Activated effector memory CD4-positive, alpha-beta T cell treated with anti-CD3 and anti-CD28 coated beads, Interleukin-2, amount 50 U/mL, for 16 hours (primary cell): Measurements from ENCODE around the gene SNAPC4.

Source experiments
- DNase-seq: peaks from one replicate; pipeline ENCODE4 v3.0.0-alpha.2; 2020

SNAPC4 gene, protein sequence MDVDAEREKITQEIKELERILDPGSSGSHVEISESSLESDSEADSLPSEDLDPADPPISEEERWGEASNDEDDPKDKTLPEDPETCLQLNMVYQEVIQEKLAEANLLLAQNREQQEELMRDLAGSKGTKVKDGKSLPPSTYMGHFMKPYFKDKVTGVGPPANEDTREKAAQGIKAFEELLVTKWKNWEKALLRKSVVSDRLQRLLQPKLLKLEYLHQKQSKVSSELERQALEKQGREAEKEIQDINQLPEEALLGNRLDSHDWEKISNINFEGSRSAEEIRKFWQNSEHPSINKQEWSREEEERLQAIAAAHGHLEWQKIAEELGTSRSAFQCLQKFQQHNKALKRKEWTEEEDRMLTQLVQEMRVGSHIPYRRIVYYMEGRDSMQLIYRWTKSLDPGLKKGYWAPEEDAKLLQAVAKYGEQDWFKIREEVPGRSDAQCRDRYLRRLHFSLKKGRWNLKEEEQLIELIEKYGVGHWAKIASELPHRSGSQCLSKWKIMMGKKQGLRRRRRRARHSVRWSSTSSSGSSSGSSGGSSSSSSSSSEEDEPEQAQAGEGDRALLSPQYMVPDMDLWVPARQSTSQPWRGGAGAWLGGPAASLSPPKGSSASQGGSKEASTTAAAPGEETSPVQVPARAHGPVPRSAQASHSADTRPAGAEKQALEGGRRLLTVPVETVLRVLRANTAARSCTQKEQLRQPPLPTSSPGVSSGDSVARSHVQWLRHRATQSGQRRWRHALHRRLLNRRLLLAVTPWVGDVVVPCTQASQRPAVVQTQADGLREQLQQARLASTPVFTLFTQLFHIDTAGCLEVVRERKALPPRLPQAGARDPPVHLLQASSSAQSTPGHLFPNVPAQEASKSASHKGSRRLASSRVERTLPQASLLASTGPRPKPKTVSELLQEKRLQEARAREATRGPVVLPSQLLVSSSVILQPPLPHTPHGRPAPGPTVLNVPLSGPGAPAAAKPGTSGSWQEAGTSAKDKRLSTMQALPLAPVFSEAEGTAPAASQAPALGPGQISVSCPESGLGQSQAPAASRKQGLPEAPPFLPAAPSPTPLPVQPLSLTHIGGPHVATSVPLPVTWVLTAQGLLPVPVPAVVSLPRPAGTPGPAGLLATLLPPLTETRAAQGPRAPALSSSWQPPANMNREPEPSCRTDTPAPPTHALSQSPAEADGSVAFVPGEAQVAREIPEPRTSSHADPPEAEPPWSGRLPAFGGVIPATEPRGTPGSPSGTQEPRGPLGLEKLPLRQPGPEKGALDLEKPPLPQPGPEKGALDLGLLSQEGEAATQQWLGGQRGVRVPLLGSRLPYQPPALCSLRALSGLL (N-terminal part only)

DNA sequence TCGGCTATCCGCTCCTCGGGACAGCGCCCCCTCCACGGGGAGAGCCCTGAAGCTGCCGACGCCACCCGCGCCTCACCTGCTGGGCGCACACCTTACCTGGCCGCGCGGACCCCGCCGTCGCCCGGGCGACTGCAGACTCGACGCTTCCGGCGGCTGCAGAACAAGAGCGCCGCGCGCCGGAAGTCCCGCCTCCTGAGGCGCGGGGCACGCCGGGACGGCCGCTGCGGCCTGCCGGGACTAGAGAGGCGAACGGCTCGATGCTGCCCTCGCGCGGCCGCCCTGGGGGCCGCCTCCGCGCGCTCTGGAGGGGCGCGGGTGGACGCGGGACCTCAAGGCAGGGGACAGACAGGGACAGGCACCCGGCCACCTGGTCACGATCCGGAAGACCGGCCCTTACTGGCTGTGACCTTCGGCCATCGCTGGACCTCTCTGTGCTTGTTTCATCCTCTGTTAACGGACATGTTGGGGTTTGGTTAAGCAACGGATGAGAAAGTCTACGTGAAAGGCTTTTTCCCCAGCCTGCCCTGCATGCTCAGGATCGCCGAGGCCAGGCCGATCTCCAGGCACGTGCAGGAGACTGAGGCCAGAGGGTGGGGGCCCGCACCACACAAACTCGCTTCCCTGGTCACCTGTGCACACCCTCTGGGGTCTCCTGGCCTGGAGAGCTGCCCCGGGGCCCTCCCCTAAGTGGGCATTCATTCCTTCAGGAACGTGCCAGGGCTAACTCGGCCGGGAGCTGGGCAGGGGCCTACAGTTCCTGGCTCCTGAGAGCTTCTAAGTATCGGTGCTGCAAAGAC, at the start of gene SNAPC4:
Gene SNAPC4, minus strand, starts transcription at position 133 of the 797 bp plus-strand sequence. CDS start 1,742 bp downstream, outside the sequence.
- DNase-seq = peak; percentile 95

DNA sequence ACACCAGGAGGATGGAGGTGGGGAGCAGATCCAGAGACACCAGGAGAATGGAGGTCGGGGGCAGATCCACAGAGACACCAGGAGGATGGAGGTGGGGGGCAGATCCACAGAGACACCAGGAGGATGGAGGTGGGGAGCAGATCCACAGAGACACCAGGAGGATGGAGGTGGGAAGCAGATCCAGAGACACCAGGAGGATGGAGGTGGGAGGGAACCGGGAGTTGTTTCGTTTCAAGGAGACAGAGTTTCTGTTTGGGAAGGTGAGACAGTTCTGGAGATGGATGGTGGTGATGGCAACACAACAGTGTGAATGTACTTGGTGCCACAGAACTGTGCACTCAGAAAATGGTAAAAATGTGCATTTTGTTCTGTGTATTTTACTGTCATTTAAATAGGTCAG, 48.7 kb upstream of the SNAPC4 start:
- no peak for DNase-seq

DNA sequence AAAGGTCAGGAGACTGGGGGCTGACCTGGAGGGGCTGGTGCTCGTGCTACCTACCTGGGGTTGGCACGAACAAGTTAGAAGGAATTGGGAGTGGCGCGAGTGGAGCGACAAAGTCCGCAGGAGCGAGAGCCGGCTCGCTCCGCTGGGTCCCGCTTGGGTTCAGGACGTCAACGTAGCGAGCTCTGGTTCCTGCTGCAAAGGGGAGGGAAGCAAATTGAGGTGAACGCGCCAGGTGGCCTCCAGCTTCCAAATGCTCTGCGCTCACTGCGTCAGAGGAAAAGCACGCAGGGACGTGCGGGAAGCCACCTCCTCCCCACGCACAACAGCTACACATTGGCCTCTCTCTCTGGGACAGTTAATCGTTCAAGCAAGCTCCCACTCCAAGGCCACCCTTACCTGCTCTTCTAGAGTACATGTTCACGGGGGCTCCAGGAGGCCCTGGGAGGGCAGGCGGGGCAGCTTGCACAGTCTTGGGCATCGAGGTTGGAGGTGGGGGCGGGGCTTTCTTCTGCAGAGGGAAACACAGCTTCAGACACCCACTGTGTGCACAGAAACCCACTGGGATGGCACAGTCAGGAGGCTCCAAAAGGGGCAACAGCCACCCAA, 47.3 kb upstream of the SNAPC4 start:
- DNase-seq = no peak

DNA sequence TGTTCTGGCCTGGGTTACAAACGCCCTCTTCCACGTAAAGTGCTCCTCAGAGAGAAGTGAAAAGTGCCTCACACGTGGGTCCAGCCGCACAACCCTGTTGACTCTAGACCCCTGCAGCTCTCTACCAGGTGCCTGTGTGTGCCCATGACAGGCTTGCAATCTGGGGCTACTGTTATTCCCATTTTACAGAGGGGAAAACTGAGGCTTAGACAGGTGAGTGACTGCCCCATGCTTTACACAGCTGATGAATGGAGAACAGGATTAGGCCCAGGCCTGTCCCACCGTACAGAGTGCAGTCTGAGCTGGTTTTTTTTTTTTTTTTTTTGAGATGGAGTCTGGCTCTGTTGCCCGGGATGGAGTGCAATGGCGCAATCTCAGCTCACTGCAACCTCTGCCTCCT, 45.8 kb upstream of the SNAPC4 start:
- DNase-seq = no peak

DNA sequence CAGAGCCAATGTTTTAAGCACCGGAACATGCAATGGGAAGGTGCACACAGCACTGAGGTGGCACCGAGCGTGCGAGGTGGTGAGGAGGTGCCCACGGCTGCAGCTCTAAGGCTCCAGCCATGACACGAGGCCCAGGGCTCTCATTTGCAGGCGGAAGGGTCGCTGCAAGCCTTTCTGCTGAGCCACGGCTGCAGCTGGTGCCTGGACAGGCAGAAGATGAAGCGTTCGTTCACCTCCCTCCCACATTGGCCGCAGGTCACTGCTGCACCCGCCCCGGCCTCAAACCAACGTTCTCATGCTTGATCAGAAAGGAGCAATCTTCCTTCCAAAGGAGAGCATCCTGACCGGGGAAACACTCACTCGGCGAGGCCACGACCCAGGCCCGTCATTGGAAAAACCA, 44.1 kb upstream of the SNAPC4 start:
- DNase-seq = no peak

DNA sequence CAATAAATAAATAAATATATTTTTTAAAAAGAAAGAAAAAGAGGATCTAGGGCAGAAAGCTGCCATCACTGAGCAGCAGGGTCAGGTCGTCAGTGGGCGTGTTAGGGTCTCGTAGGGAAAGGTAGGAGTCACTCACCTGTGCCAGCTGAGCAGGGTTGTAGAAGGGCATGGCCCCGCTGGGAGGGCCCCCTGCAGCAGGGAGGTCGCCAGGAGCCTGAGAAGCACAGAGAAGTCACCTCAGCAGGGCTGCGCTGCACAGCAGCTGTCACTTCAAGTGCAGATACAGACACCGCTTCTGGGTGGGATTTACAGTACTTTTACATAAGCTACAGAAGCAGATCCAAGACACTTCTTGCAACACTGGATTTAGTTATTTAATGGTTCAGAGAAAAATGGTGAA, 43.7 kb upstream of the SNAPC4 start:
- no peak for DNase-seq

DNA sequence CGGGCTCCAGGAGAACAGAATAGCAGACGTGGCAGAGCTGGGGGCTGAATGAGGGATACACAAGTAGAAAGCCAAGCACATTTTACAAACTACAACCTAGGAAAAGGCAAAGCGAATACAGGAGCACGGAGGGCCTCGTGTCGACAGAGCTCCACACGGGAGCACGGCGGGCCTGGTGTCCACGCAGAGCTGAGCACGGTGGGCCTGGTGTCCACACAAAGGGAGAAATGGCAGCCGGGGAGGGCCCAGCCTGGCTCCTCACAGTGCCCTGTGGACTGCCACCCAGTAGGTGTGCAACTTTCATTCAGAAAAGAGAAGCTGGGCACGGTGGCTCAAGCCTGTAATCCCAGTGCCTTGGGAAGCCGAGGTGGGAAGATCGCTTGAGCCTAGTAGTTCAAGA, 43.1 kb upstream of the SNAPC4 start:
- no peak for DNase-seq

DNA sequence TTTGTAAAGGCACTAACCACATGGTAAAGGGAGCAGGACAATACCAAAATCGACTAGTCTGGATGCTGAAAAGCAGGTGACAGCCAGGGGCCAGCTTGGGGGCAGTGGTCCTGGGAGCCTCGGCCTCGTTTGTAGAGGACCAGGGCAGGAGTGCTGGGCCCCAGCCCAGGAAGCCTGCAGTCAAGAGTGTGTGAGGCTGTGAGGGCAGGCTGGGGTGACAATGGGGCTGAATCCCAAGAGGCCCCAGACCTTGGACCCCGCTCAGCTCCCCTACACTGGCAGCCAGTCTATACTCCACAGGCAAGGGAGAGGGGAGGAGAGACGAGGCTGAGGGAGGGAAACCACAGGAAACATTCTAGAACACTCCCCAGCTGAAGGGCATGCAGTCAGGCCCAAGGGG, 42.3 kb upstream of the SNAPC4 start:
- no peak for DNase-seq

DNA sequence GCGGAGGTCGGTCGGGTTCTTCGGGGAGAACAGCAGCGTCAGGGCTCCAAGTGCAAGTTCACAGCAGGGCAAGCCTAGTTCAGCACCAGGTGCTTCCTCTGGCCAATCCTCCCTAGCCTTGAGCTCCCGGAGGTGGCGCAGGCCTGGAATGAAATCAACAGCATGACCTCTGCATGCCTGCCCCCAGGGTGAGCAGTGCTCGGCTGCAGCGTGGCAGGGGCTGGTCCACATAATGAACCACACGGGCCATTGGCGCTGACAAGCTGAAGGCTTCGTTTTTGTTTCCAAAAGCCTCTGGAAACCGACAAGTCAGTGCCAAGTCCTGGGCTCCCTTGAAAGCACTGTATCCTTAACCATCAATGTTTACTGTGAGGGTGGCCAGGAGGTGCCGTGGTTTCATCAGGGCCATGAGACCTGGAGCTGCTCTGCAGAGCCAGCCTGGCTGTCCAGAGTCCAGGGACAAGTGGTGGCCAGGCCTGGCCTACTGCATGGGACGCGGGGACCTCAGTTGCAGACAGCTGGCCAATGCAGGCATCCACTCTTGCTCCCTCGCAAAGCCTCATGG, 41.8 kb upstream of the SNAPC4 start:
- no peak for DNase-seq

DNA sequence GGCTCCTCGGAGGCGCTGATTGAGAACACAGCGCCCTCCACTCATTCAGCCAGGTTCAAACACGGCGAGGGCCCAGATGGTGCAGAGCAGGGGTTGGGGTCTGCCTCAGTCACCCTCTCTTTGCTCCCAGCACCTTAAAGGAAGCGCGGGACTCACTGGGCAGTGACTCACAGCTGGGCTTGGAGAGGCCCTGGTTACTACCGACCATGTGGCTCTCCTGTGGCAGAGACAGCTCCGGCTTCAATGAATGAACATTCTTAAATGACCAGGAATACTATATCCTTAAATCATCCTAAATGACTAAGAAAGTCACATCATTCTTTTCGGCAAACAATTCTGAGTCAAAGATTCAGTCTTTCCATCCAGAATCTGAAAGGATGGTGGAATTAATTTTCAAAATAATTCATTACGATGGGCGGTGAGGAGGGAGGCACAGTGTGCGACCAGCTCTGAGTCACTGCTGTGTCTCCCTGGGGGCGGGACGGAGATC, 41.3 kb upstream of the SNAPC4 start:
- DNase-seq = no peak

DNA sequence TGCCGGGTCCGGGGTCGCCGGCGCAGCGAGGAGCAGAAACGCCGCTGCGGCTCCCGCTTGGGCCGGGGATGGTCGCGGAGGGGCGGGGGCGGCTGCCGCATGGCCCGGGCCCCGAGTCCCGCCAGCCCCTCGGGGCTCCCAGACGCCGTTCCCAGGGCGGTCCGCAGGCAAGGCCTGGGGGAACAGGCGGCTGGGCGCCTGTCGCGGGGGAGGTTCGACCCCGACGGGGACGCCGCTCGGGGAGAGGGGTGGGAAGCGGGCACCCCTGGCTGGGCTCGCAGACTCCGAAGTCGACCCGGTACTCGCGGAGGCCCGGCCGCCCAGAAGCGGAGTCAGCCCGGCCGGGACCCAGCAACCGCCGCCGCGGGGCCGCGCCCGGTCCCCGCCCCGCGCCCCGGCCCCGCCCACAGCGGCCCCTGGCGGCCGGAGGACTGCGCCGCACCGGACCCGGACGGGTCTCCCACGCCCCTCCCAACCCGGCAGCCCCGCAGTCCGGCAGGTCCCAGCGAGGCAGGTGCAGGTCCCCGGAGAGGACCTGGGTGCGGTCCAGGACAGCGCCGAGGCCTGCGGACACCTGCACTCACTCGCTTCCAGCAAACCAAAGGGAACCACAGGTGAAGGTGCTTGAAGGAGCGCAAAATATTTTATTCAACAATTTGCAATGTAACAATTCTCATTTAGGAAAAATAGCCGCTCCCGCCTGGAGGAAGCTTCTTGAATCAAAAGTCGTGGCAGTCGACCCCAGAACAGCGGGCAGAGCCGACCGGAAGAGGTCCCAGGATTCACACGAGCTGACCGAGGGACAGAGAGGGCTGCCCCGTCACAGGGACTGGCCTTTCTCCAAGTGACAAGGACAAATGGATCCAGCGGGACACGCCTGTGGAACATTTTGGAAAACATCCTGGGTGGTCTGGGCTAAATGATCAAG, 39.8 kb upstream of the SNAPC4 start, which contains the start of gene INPP5E:
Gene INPP5E, minus strand, starts transcription at position 365 of the 928 bp plus-strand sequence. CDS start 426 bp downstream, outside the sequence.
- peak; percentile 94 for DNase-seq

DNA sequence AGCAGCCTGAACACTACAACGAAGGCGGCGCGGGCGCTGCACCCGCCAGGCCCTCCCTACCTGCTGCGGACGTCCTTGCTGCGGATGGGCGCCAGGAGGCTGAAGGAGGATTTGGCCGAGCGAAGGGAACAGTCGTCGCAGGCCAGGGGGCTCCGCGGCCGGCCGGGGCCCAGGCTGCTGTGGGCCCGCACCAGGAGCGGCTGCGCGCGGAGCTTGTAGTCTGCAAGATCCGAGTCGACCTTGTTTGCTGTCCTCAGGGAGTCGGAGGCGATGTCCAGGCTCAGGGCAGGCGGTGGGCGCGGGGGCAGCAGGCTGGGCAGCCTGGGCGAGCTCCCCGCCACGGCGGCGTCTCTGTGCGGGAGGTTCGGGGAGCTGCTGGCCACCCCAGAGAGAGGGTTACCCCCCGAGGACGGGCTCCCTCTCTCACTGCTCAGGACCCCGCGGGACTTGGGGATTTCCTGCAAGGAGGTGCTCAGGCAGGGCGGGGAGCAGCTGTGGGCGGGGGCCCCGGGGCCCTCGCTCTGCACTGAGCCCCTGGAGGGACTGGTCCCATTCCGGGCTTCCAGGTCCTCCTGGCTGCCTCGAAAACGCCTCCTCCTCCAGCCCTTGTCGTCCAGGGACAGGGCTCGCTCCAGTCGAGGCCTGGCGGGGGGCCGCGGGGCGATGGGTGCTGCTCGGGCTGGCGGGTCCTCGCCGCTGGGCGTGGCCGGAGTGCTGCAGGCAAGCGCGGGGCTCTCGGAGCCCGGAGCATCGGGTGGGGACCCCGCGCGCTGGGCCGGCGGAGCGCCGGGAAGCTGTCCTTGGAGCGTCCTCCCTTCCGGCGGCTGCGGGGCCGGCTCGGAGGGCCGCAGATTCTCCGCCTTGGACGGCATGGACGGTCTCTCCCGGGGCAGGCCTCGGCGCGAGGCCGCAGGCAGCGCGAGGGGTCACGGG, 38.8 kb upstream of the SNAPC4 start:
- DNase-seq = peak; percentile 87

DNA sequence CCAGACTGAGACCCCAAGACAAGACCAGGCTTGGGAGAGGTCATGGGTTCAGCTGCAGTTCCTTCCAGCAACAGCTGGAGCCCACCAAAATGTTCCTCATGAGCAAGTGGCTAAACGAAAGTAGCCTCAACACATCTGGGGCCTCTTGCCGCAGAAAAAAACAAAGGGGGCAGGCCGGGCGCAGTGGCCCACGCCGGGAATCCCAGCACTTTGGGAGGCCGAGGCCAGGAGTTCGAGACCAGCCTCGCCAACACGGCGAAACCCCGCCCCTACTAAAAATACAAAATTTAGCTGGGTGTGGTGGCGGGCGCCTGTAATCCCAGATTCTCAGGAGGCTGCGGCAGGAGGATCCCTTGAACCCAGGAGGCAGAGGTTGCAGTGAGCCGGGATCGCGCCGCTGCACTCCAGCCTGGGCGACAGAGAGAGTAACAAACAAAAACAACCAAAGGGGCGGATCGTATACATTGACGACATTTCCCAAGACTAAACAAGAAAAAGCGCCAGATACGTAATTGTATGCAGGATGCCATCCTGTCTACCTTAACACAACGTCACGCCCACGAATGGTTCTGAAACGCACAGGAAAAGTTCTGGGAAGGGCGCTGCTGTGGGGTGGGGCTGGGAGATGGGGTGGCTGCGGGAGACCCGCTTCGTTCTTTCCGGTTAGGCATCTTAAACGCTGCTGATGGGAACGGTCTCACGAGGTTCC, 38.0 kb upstream of the SNAPC4 start:
- DNase-seq = no peak

DNA sequence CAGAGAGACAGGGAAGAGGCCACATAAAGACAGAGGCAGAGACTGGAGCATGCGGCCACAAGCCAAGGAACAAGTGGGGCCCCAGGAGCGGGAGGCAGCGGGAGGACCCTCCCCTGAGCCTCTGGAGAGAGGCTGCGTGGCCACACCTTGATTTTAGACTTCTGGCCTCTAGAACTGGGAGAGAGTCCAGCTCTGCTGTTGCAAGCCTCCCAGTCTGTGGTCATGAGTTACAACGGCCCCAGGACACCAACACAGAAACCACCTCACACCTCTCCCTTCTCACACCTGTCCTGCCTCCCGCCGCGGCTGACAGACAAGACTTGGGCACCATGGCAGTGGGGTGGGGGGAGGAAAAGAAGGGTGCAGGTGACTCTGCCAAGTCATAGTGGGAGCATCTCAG, 37.5 kb upstream of the SNAPC4 start:
- DNase-seq = no peak

DNA sequence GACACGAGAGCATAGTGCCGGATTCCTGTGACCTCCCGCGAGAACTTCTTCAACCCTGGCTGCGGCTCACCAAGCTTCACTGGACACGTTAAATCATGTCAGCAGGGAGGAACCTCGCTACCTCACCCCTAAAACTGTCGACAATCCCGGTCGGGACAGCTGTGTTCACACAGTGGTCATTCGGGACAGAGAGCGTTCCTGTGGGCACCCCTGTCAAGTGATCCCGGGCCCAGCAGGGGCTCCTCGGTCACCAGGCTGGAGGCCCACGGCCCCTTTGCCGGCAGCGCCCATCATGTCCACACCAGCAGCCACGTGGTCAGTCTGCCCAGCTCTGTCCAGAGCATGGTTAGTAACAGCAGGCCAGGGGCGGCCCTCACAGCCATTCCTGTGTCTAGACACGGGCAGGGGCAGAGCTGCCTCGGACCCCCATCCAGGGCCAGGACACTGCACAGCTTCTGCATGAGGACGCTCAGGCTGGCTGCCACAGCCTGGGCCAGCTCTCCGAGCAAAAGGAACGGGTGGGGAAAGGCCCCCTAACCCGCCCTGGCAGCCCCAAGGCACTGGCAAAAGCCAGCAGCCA, 36.2 kb upstream of the SNAPC4 start:
- no peak for DNase-seq

DNA sequence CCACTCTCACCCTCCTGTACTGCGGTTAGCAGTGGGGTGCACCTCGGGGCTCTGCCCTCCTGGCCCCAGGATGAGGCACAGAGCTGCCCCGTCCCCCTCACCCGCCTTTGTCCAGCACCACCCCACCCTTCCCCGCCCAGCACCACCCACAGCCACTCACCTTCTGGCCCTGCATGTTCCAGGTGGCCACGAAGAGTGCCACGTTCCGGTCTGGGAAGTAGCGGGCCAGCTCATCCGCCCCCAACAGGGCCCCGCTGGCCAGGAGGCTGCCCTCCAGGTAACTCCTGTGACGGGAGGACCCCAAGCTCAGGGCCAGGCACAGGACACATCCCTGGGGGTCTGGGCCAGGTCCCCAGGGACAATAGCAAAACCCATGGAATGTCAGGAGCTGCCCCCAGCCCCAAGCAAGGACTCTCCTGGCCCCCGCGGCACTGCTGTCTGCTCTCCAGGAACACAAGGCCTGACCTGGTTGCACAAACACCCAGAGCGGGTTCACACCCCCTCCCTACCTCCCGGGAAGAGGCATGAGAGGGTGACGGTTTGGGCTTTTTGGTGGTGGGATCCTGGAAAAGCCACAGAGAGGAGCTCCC, 34.7 kb upstream of the SNAPC4 start:
- DNase-seq = no peak
